ENCODE results near the gene CNTN4.

The CNTN4 gene

DNA sequence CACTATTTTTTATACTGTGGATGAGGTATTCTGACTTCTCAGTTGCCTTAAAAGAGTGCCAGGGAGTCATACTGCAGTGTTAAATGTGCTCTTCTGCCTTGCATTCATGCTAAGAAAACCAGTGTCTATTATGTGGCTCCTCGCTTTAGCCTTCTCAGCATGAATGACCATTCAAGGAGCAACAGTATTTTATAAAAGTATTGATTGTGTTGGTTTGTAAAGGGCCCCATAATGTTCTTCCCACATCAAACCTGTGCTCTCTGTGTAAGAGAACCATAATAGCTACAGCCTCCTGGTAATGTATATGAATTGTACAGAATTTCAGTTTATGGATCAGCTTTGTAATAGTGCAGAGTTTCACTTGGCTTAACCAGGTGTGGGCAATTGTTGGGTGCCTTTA lies 316.4 kb downstream of the CNTN4 start:
- DNase-seq (ENCODE audit: low spot score), result no peak

DNA sequence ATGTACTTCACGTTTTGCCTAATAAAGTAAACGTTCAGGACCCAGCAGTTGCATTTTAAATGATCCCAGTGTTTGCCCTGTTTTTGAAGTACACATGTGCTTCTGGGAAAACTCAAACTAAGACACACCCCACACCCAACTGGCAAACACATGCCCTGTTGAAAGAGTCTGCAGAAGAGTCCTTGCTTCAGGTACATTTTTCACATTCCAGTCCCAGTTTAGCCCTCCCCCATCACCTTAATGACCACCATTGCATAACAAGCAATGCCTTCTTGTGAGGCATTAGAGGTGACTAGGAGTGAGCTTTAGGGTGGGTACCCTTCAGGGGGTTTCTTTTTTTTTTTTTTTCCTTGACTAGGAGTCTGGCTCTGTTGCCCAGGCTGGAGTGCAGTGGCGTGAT lies 322.3 kb downstream of the CNTN4 start:
- DNase-seq (ENCODE audit: low spot score), result no peak

DNA sequence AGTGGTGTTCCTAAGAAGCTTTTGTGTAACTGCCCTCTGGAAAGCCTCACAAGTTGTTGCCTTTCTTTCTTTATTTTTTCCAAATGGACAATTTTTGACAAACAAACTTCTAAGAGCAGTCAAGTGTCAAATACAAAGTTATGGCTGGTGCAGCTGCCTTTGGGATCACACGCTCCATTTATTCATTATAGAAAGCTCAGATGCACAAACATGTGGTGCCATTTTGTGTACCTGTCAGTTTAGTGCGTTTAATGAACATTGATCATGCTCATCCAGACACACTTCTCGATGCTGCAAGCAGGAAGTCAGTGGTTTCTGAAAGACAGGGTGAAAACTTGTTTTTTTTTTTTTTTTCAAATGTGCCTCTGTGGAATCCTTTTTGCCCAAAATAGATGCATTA lies 324.5 kb downstream of the CNTN4 start:
- DNase-seq (ENCODE audit: low spot score), result no peak

GRCh38 chr3:2441558-2441957 lies 342.9 kb downstream of the CNTN4 start:
- DNase-seq (ENCODE audit: low spot score), result no peak

GRCh38 chr3:2446146-2446545 lies 347.5 kb downstream of the CNTN4 start:
- DNase-seq (ENCODE audit: low spot score), result no peak

- no peak for DNase-seq (ENCODE audit: low spot score)
These were observed 353.6 kb downstream of the CNTN4 start for GRCh38 chr3:2452249-2452648.

DNA sequence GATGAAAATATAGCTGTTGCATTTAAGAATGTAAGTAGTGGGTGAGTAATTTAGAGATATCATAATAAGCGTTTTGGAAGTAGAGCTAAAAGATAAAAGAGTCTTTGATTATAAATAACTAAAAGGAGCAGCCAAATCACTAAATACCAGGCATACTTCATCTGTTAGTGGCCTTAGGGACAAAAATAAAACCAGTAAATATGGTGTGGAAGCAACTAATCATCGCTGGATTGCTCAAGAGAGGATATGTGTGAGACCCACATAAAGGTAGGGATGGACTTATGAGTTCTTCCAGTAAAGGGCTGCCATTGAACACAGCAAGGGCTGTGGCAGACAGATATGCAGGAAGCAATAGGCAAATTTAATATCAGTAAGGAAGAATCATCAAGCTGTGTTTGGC lies 356.2 kb downstream of the CNTN4 start:
- DNase-seq (ENCODE audit: low spot score), result no peak

DNA sequence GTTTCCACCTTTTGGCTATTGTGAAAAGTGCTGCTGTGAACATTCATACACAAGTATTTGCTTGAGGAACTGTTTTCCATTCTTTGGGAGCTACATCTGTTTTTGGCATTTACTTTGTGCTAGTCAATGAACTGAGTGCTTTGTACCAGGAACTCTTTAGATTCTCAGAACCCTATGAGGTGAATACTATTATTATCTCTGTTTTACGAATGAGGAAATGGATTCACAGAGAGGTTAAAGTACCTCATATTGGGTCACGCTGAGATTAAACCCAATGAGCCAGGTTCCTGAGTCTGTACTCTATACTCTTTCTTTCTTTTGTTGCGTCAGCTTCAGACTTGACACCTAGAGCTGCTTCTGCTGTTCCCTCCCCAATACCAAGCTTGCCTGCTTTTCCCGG lies 358.1 kb downstream of the CNTN4 start:
- DNase-seq (ENCODE audit: low spot score), result no peak

DNA sequence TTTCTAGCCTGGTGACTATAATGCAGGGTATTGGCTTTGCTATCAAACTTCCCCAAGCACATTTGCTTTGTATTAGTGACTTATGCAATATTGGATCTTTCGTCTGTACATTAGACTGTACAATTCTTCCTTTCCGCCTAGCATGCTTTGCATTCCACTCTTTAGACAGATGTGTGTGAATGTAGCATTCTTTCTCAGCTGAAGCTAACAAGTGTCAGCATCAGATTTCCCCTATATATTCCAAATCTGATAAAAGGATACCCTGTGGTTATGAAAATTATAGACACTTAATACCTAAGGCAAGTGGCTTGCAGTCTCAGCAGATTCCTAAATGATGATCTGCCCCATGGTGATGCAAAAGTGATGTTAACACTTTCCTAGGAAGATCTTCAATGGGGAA lies 360.1 kb downstream of the CNTN4 start:
- no peak for DNase-seq (ENCODE audit: low spot score)

GRCh38 chr3:2465842-2466241 lies 367.2 kb downstream of the CNTN4 start:
- DNase-seq (ENCODE audit: low spot score), result no peak

DNA sequence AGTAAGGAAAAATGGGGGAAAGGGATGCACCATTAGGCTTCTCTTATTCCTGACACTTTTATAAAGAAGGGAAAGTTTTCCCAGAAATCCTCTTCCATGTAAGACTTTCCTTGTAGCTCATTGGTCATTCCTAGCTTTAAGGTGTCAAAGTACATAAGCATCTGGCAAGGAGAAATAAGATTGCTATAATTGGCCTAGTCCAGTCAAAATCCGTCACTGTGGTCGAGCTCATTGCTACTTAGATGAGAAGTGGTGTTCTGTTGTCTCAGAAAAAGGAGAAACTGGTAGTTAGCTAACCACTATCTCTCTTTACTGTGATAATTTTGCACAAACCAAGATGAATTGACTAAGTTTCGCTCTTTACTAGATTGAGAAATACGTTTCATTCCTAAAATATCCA lies 370.1 kb downstream of the CNTN4 start:
- no peak for DNase-seq (ENCODE audit: low spot score)

DNA sequence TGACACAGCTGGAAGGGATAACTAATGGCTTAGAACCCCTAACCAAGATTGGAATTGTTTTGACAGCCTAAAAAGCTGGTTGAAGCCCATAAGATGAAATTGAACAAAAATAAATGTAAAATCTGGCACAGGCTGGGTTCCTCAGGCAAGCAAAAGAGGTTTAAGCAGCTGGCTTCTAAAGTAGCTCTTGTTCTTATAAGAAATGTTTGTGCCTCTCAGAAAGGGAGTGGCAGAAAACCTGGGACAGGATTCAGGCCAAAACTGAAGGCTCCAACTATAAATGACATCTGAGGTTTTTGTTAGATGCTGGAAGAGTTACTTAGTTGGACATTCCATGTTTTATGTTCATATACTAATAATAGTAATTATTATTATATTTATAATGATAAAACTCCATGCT lies 378.3 kb downstream of the CNTN4 start:
- no peak for DNase-seq (ENCODE audit: low spot score)

DNA sequence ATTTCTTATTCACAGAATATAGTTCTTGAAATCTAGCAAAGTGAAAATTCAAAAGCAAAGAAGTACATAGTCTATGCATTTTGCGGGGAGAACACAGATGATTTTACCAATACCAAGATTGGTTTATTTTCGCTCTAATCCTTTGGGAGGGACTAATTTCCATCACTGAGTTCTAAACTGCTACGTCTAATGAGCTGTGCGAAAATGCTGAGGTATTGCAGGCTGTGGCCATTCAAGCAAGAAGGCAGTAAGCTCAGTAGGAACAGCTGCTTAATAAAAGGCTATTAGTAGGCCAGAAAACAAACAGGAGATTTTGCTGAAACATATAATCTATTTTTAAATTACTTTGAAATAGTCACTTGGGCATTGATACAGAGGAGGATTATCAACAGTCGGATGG lies 379.0 kb downstream of the CNTN4 start:
- DNase-seq (ENCODE audit: low spot score), result no peak

- DNase-seq (ENCODE audit: low spot score), result no peak
These were observed 385.7 kb downstream of the CNTN4 start for GRCh38 chr3:2484162-2485026.

DNA sequence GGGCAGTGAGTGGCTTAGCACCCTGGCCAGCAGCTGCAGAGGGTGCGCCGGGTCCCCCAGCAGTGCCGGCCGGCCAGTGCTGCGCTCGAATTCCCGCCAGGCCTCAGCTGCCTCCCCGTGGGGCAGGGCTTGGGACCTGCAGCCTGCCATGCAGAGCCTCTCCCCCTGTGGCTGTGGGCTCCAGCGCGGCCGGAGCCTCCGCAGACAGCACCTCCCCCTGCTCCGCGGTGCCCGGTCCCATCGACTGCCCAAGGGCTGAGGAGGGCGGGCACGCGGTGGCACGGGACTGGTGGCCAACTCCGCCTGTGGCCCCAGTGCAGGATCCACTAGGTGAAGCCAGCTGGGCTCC lies 386.3 kb downstream of the CNTN4 start:
- DNase-seq (ENCODE audit: low spot score), result no peak

DNA sequence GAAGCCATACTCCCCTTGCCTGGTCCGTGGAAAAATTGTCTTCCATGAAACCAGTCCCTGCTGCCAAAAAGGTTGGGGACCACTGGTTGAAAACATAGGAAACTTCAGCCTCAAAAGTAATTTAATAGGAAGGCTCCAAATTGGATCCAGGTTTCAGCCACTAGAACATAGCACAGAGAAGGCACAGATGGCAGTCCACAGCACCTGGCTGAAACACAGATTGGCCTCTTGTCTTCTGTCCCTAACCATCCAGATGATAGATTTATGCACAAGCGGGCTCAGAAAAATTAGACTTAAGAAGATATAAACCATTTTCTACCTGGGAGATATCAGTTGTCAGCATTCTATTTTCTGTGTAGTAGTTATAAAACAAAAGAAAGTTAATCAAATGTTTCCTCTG lies 397.1 kb downstream of the CNTN4 start:
- DNase-seq (ENCODE audit: low spot score), result no peak

DNA sequence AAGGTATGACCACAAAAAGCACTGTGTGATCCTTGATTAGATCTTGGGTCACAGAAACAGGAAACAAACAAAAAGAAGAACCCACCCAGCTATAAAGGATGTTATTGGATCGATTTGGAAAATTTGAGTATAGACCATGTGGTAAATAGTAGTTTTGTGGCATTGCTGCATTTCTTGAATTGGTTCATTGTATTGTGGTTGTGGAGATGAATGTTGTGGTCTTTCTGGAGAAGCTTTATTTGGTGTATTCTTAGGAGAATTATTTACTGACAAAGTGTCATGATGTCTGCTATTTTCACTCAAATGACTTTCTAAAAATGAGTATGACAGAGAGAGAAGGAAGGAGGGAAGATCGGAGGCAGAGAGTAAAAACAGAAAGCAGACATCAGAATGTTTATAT lies 406.2 kb downstream of the CNTN4 start:
- no peak for DNase-seq (ENCODE audit: low spot score)

DNA sequence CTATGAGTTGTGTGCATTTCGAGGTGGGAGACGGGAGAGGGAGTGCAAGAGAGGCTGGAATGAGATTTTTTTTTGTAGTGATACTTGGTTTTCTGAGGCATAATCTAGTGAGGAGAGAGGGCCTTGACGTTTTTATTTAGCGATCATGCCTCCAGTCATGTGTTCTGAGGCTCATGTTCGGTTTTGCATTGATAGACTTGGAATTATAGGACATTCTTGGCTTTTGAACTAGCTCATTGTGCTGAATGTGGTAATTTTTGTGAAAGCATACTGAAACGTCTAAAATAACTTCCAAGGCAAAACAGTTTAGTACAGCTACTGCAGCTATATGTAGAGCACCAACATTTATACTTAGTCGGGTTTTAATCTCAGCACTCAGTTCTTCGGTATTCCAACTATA lies 408.1 kb downstream of the CNTN4 start:
- no peak for DNase-seq (ENCODE audit: low spot score)

GRCh38 chr3:2510591-2511145 lies 412.0 kb downstream of the CNTN4 start:
- no peak for DNase-seq (ENCODE audit: low spot score)

DNA sequence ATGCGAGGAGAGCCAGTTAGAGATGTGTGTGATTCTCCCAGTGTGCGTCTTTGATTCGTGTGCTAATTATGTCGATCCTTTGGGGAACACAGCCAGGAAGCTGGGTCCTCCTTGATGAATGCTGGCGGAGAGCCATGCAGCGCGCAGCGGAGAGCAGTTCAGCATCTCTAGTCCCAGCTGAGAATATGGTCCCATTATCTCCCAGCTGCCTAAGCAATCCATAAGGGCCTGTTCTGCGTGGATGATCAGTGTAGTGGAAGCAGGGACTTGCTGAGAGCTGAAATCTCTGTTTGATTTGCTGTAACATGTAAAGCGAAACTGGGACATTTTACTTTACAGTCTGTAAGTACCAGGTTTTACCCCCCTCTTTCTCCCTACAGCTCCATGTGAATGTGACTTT lies 412.7 kb downstream of the CNTN4 start:
- DNase-seq (ENCODE audit: low spot score), result no peak

- DNase-seq (ENCODE audit: low spot score), result no peak
These were observed 414.2 kb downstream of the CNTN4 start for GRCh38 chr3:2512881-2513280.

- DNase-seq (ENCODE audit: low spot score), result no peak
These were observed 415.3 kb downstream of the CNTN4 start for GRCh38 chr3:2513986-2514385.

GRCh38 chr3:2516762-2517441 lies 418.2 kb downstream of the CNTN4 start:
- DNase-seq (ENCODE audit: low spot score), result no peak

Measured in activated CD4-positive, alpha-beta T cell treated with anti-CD3 and anti-CD28 coated beads, Interleukin-2, Interleukin-4, amounts not matched to agents 100 ng/mL and 50 ng/mL, durations not matched to agents 16 hours and 8 hours (primary cell).